ENCODE results near the gene ST3GAL3.

ST3GAL3 gene

GRCh38 chr1:43722810-43723209 lies 15.5 kb downstream of the ST3GAL3 start:
- H3K9me3 ChIP-seq (ENCODE audit: control insufficient read depth, insufficient read depth, low read length): no peaks in the 10 kb centered on the region
- no peaks in the 10 kb centered on the region for H3K36me3 ChIP-seq (ENCODE audit: control insufficient read depth, insufficient read depth, low read length)
- H3K9ac ChIP-seq (ENCODE audit: low read depth, low read length): no peak overlapping the region
- no peaks in the 10 kb centered on the region for H3K27me3 ChIP-seq (ENCODE audit: control insufficient read depth, insufficient read depth, low read length)
- no peak overlapping the region for H3K4me3 ChIP-seq (ENCODE audit: low read depth, low read length)
- H3K4me1 ChIP-seq (ENCODE audit: control insufficient read depth, insufficient read depth, low read length): no peaks in the 10 kb centered on the region
- H3K27ac ChIP-seq (ENCODE audit: low read depth, low read length): no peak overlapping the region

GRCh38 chr1:43729816-43730463 lies 22.6 kb downstream of the ST3GAL3 start:
- Histone ChIP-seq H3K4me1 (ENCODE audit: control insufficient read depth, insufficient read depth, low read length) (no peaks in the 10 kb centered on the region), H3K27me3 (ENCODE audit: control insufficient read depth, insufficient read depth, low read length) (no peaks in the 10 kb centered on the region), H3K36me3 (ENCODE audit: control insufficient read depth, insufficient read depth, low read length) (no peaks in the 10 kb centered on the region), H3K27ac (ENCODE audit: low read depth, low read length) (no peak overlapping the region), H3K9me3 (ENCODE audit: control insufficient read depth, insufficient read depth, low read length) (no peaks in the 10 kb centered on the region), H3K4me3 (ENCODE audit: low read depth, low read length) (no peak overlapping the region), H3K9ac (ENCODE audit: low read depth, low read length) (no peak overlapping the region)

GRCh38 chr1:43731867-43732531 lies 24.7 kb downstream of the ST3GAL3 start:
- H3K4me1 ChIP-seq (ENCODE audit: control insufficient read depth, insufficient read depth, low read length): no peaks in the 10 kb centered on the region
- H3K4me3 ChIP-seq (ENCODE audit: low read depth, low read length): no peak overlapping the region
- H3K9ac ChIP-seq (ENCODE audit: low read depth, low read length): no peak overlapping the region
- H3K27me3 ChIP-seq (ENCODE audit: control insufficient read depth, insufficient read depth, low read length): no peaks in the 10 kb centered on the region
- no peak overlapping the region for H3K27ac ChIP-seq (ENCODE audit: low read depth, low read length)
- no peaks in the 10 kb centered on the region for H3K9me3 ChIP-seq (ENCODE audit: control insufficient read depth, insufficient read depth, low read length)
- no peaks in the 10 kb centered on the region for H3K36me3 ChIP-seq (ENCODE audit: control insufficient read depth, insufficient read depth, low read length)

- H3K36me3 ChIP-seq (ENCODE audit: control insufficient read depth, insufficient read depth, low read length): no peaks in the 10 kb centered on the region
- no peaks in the 10 kb centered on the region for H3K9me3 ChIP-seq (ENCODE audit: control insufficient read depth, insufficient read depth, low read length)
- no peak overlapping the region for H3K9ac ChIP-seq (ENCODE audit: low read depth, low read length)
- no peak overlapping the region for H3K27ac ChIP-seq (ENCODE audit: low read depth, low read length)
- H3K27me3 ChIP-seq (ENCODE audit: control insufficient read depth, insufficient read depth, low read length): no peaks in the 10 kb centered on the region
- H3K4me3 ChIP-seq (ENCODE audit: low read depth, low read length): no peak overlapping the region
- H3K4me1 ChIP-seq (ENCODE audit: control insufficient read depth, insufficient read depth, low read length): no peaks in the 10 kb centered on the region
Observed at GRCh38 chr1:43736819-43737218, 29.5 kb downstream of the ST3GAL3 start.

GRCh38 chr1:43742026-43742425 lies 34.7 kb downstream of the ST3GAL3 start:
- H3K27ac ChIP-seq (ENCODE audit: low read depth, low read length): no peak overlapping the region
- no peak overlapping the region for H3K9ac ChIP-seq (ENCODE audit: low read depth, low read length)
- H3K36me3 ChIP-seq (ENCODE audit: control insufficient read depth, insufficient read depth, low read length): no peaks in the 10 kb centered on the region
- no peak overlapping the region for H3K4me3 ChIP-seq (ENCODE audit: low read depth, low read length)
- no peaks in the 10 kb centered on the region for H3K27me3 ChIP-seq (ENCODE audit: control insufficient read depth, insufficient read depth, low read length)
- no peaks in the 10 kb centered on the region for H3K4me1 ChIP-seq (ENCODE audit: control insufficient read depth, insufficient read depth, low read length)
- no peaks in the 10 kb centered on the region for H3K9me3 ChIP-seq (ENCODE audit: control insufficient read depth, insufficient read depth, low read length)

GRCh38 chr1:43743206-43743605 lies 35.9 kb downstream of the ST3GAL3 start:
- Histone ChIP-seq H3K9ac (ENCODE audit: low read depth, low read length) (no peak overlapping the region), H3K4me3 (ENCODE audit: low read depth, low read length) (no peak overlapping the region), H3K9me3 (ENCODE audit: control insufficient read depth, insufficient read depth, low read length) (no peaks in the 10 kb centered on the region), H3K27me3 (ENCODE audit: control insufficient read depth, insufficient read depth, low read length) (no peaks in the 10 kb centered on the region), H3K27ac (ENCODE audit: low read depth, low read length) (no peak overlapping the region), H3K36me3 (ENCODE audit: control insufficient read depth, insufficient read depth, low read length) (no peaks in the 10 kb centered on the region), H3K4me1 (ENCODE audit: control insufficient read depth, insufficient read depth, low read length) (no peaks in the 10 kb centered on the region)

- no peak overlapping the region for H3K9ac ChIP-seq (ENCODE audit: low read depth, low read length)
- no peaks in the 10 kb centered on the region for H3K27me3 ChIP-seq (ENCODE audit: control insufficient read depth, insufficient read depth, low read length)
- H3K27ac ChIP-seq (ENCODE audit: low read depth, low read length): no peak overlapping the region
- no peaks in the 10 kb centered on the region for H3K36me3 ChIP-seq (ENCODE audit: control insufficient read depth, insufficient read depth, low read length)
- no peaks in the 10 kb centered on the region for H3K4me1 ChIP-seq (ENCODE audit: control insufficient read depth, insufficient read depth, low read length)
- H3K9me3 ChIP-seq (ENCODE audit: control insufficient read depth, insufficient read depth, low read length): no peaks in the 10 kb centered on the region
- no peak overlapping the region for H3K4me3 ChIP-seq (ENCODE audit: low read depth, low read length)
Observed at GRCh38 chr1:43747736-43748135, 40.4 kb downstream of the ST3GAL3 start.

- Histone ChIP-seq H3K9ac (ENCODE audit: low read depth, low read length) (no peak overlapping the region), H3K4me3 (ENCODE audit: low read depth, low read length) (no peak overlapping the region), H3K36me3 (ENCODE audit: control insufficient read depth, insufficient read depth, low read length) (no peaks in the 10 kb centered on the region), H3K9me3 (ENCODE audit: control insufficient read depth, insufficient read depth, low read length) (no peaks in the 10 kb centered on the region), H3K4me1 (ENCODE audit: control insufficient read depth, insufficient read depth, low read length) (no peaks in the 10 kb centered on the region), H3K27me3 (ENCODE audit: control insufficient read depth, insufficient read depth, low read length) (no peaks in the 10 kb centered on the region), H3K27ac (ENCODE audit: low read depth, low read length) (no peak overlapping the region)
Observed at GRCh38 chr1:43750083-43750482, 42.7 kb downstream of the ST3GAL3 start.

GRCh38 chr1:43753422-43753821 lies 46.1 kb downstream of the ST3GAL3 start:
- H3K36me3 ChIP-seq (ENCODE audit: control insufficient read depth, insufficient read depth, low read length): no peaks in the 10 kb centered on the region

GRCh38 chr1:43754892-43755291 lies 47.6 kb downstream of the ST3GAL3 start:
- Histone ChIP-seq H3K9ac (ENCODE audit: low read depth, low read length) (no peak overlapping the region), H3K36me3 (ENCODE audit: control insufficient read depth, insufficient read depth, low read length) (no peaks in the 10 kb centered on the region), H3K4me1 (ENCODE audit: control insufficient read depth, insufficient read depth, low read length) (no peaks in the 10 kb centered on the region)

More at GRCh38 chr1:43753422-43753821, 46.1 kb downstream of the ST3GAL3 start:
- H3K4me1 ChIP-seq (ENCODE audit: control insufficient read depth, insufficient read depth, low read length): no peaks in the 10 kb centered on the region
- no peak overlapping the region for H3K4me3 ChIP-seq (ENCODE audit: low read depth, low read length)
- no peaks in the 10 kb centered on the region for H3K9me3 ChIP-seq (ENCODE audit: control insufficient read depth, insufficient read depth, low read length)
- H3K27me3 ChIP-seq (ENCODE audit: control insufficient read depth, insufficient read depth, low read length): no peaks in the 10 kb centered on the region
- no peak overlapping the region for H3K9ac ChIP-seq (ENCODE audit: low read depth, low read length)
- no peak overlapping the region for H3K27ac ChIP-seq (ENCODE audit: low read depth, low read length)

GRCh38 chr1:43757343-43758053 lies 50.2 kb downstream of the ST3GAL3 start:
- Histone ChIP-seq H3K9me3 (ENCODE audit: control insufficient read depth, insufficient read depth, low read length) (no peaks in the 10 kb centered on the region), H3K27me3 (ENCODE audit: control insufficient read depth, insufficient read depth, low read length) (no peaks in the 10 kb centered on the region), H3K4me1 (ENCODE audit: control insufficient read depth, insufficient read depth, low read length) (no peaks in the 10 kb centered on the region), H3K36me3 (ENCODE audit: control insufficient read depth, insufficient read depth, low read length) (no peaks in the 10 kb centered on the region), H3K27ac (ENCODE audit: low read depth, low read length) (no peak overlapping the region), H3K9ac (ENCODE audit: low read depth, low read length) (no peak overlapping the region), H3K4me3 (ENCODE audit: low read depth, low read length) (no peak overlapping the region)

More at GRCh38 chr1:43754892-43755291, 47.6 kb downstream of the ST3GAL3 start:
- Histone ChIP-seq H3K27me3 (ENCODE audit: control insufficient read depth, insufficient read depth, low read length) (no peaks in the 10 kb centered on the region), H3K4me3 (ENCODE audit: low read depth, low read length) (no peak overlapping the region), H3K27ac (ENCODE audit: low read depth, low read length) (no peak overlapping the region), H3K9me3 (ENCODE audit: control insufficient read depth, insufficient read depth, low read length) (no peaks in the 10 kb centered on the region)

Data from HUES48 (cell line).